ELR (cell line): Measurements from ENCODE around the gene VPS37B.

Source experiments
- DNase-seq: peaks from one replicate; pipeline ENCODE4 v3.0.0-alpha.2; 2015; ENCODE audit warnings: low read depth

The VPS37B gene

DNA sequence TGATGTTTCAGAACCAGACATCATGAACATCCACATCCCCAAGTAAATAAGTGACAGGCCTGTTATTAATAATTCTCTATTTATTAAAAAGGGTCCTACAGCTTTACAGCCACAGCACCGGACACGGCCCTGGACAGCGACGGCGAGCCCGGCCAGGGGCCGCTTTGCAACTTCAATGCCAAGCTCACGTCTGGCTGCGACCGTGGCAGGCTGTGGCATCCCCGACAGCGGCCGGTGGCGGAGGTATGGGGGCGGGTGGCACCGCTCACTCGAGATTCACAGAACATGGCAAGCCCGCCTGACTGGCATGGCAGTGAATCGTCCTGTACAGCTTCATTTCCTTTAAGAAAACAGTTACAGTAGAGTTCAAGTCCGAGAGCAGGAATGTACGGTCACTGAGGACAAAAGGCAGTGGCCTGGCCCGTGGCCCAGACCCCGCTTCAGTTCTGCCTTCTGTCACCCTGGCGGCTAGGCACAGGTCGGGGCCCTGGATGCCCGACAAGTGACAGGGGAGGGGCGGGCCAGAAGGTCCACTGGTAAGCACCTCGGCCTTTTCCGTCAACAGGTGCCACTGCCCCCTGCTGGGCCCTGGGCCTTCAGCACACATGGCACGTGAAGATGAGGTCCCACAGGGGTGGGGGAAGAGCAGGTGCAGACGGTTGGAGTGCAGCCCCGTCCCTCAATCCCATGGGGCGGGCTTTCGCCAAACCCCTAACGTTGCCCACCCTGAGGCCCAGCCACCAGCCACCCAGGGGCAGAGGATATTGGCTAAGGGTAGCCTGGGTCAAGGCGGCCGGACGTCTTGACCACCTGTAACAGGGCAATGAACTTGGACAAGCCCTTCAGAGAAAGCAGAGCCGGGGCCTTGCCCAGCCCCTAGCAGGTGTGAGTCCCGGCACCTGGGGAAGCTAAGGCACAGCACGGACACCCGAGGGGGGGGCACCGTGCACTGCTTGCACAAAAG is 30.4 kb downstream of the VPS37B start:
- DNase-seq = peak; percentile 45

DNA sequence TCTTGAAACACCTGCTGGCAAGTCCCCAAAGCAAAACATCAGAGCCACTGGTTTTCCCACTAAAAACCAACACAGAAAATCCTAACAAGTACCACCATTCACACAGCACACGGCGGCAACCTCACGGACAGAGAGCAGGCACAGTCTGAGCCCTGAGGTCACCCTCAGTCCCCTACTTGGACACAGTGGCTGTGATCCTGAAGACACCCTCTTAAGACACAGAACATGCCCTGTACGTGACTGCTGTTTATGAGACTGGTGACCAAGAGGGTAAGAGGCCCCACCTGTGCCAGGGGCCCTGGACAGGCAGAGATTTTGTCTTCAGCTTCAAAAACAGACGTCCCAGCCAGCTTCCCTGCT is 31.1 kb downstream of the VPS37B start:
- no peak for DNase-seq

DNA sequence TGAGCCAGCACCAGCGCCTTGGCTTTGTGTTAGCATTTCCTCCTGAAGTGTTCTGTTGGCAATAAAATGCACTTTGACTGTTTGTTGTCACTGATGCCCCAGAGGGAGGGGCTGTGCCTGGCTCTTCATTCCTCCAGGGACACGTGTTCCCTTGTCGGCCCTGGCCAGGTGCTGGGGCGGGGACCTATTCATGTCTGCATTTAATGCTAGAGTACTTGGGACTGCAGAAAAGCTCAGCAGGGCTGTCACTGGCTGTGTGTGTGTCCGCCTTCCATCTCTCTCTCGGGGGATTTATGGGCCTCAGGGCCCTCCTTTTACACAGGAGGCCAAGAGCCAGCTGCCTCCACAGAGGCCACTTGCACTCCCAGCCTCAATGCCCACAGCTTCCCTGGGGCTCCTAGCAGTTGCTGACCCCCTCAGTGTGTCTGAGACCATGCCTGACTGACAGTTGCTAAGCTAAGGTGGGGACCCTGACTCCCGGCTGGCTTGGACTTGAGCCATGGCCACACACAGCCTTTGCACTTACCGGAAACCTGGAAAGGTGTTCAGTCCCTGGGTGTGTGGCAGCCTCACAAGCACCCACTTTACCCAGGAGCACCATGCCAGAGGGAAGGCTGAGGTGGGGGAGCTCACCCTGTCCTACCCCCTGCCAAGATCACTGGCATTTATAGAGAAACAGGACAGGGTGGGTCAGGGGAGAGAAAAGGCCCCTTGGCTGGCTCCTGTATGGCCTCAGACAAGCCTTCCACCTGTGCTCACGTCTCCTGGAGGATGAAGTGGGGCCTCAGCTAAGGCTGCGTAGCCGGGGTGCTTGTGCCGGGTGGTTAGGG is 32.8 kb downstream of the VPS37B start:
- no peak for DNase-seq

DNA sequence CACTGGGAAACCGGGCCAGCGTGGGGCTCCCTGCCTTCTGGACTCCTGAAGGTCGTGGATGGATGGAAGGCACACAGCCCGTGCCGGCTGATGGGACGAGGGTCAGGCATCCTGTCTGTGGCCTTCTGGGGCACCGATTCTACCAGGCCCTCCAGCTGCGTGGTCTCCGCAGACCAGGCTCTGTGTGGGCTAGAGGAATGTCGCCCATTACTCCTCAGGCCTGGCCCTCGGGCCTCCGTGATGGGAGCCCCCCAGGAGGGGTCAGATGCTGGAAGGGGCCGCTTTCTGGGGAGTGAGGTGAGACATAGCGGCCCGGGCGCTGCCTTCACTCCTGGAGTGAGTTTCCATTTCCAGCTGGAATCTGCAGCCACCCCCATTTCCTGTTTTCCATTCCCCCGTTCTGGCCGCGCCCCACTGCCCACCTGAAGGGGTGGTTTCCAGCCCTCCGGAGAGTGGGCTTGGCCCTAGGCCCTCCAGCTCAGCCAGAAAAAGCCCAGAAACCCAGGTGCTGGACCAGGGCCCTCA is 33.8 kb downstream of the VPS37B start:
- no peak for DNase-seq

DNA sequence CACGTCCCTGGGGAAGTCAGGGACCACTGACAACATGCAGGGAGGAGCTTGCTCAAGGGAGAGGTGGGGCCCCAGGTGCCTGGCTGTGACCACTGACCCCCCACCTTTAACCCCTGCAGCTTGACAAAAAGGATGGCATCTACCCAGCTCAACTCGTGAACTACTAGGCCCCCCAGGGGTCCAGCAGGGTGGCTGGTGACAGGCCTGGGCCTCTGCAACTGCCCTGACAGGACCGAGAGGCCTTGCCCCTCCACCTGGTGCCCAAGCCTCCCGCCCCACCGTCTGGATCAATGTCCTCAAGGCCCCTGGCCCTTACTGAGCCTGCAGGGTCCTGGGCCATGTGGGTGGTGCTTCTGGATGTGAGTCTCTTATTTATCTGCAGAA is 34.3 kb downstream of the VPS37B start:
- no peak for DNase-seq

DNA sequence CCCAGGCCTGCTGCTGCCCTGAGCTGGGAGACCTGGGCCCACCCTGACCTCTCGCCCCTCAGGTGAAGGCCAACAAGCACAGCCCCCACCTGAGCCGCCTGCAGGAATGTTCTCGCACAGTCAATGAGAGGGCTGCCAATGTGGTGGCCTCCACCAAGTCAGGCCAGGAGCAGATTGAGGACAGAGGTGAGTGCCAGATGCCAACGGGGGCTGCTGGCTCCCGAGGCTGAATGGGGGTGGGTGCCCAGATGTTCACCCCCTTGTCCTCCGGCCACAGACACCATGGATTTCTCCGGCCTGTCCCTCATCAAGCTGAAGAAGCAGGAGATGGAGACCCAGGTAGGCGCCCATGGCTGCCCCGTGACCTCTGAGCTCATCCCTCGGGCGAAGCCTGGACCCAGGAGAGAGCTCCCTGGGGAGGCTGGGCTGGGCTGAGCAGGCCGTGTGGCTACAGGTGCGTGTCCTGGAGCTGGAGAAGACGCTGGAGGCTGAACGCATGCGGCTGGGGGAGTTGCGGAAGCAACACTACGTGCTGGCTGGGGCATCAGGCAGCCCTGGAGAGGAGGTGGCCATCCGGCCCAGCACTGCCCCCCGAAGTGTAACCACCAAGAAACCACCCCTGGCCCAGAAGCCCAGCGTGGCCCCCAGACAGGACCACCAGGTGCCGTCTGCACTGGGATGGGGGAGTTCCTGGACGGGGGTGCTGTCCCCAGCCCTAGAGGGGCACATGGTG is 34.9 kb downstream of the VPS37B start:
- no peak for DNase-seq

DNA sequence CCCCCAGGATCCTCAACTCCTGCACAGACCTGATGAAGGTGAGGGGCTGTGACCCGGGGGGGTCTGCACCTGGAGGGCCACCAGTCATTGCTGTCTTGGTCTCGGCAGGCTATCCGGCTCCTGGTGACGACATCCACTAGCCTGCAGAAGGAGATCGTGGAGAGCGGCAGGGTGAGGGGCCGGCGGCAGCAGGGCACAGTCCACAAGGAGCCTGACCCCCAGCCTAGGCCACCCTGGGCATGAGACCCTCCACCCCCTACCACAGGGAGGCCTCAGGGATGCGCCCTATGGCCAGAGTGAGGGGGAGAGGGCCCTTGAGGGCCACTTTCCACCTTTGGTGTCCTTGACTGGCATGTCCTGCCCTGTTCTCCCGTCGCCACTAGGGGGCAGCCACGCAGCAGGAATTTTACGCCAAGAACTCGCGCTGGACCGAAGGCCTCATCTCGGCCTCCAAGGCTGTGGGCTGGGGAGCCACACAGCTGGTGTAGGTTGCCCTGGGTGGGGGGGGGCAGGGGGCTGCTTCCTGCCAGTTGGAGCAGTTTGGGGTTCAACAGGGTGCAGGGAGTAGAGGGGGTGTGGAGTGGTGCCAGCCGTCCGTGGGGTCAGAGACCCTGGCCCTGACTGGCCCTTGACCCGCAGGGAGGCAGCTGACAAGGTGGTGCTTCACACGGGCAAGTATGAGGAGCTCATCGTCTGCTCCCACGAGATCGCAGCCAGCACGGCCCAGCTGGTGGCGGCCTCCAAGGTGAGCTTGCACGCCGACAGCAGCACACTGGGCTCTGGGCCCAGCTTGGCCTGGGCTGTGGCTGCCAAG is 35.7 kb downstream of the VPS37B start:
- DNase-seq = peak; percentile 83

DNA sequence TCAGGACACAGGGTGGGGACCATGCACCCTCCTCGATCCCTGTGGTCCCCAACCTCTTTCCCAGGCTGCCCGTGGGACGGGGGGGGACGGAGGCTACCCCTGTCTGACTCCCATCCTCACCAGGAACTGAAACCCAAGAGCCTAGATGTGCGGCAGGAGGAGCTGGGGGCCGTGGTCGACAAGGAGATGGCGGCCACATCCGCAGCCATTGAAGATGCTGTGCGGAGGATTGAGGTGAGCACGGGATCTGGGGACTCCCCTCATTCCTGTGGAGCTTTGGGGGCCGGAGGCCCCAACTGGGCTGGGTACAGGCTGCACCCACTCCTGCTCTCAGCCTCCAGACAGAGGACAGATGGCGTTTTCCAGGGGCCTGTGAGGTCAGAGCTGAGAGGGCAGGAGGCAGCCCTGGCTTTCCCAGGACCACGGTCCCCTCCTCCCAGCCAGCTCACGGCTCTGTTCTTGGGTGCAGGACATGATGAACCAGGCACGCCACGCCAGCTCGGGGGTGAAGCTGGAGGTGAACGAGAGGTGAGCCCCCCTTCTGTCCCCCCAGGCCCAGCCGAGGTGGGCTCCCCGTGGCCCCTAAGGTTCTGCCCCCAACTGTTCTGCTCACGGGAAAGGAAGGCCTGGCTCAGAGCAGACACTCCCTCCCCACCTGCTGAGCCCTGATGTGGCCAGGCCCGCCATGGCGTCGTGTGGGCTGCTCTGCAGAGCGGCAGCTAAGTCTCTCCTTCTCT is 36.5 kb downstream of the VPS37B start:
- no peak for DNase-seq

DNA sequence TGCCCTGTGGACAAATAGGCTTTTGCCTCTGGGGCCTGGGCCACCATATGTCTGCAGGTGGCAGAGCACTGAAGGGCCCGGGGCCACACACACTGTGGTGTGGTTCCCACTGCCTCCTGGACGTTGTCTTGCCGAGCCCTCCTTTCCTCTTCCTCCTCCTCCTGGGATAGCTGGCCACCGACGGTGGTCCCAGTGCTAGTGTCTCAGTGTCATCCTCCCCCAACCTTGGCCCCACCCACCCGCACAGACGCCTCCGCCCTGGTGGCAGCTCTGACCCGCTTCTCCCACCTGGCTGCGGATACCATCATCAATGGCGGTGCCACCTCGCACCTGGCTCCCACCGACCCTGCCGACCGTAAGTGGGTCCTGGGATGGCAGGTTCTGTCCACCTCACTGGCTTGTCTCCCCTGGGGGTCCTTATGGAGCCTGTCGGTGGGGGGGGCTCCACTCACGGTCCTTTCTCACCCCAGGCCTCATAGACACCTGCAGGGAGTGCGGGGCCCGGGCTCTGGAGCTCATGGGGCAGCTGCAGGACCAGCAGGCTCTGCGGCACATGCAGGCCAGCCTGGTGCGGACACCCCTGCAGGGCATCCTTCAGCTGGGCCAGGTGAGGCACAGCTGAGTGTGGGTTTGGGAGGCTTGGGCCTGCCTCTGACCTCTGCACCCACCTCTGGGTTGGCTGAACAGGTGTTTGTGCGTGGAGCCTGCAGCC is 37.2 kb downstream of the VPS37B start:
- DNase-seq = no peak

DNA sequence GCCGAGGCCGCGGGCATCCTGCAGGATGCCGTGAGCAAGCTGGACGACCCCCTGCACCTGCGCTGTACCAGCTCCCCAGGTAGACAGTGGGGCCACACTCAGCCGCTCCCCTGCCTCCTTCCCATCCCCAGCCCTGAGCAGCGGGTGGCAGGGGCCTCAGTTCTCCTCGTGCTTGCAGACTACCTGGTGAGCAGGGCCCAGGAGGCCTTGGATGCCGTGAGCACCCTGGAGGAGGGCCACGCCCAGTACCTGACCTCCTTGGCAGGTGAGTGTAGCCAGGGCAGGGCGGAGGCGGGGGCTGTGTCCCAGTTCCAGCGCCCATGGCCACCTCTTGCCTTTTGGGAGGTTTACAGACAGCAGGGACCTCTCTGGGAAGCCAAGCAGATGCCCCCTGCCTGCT is 37.8 kb downstream of the VPS37B start:
- DNase-seq = no peak

DNA sequence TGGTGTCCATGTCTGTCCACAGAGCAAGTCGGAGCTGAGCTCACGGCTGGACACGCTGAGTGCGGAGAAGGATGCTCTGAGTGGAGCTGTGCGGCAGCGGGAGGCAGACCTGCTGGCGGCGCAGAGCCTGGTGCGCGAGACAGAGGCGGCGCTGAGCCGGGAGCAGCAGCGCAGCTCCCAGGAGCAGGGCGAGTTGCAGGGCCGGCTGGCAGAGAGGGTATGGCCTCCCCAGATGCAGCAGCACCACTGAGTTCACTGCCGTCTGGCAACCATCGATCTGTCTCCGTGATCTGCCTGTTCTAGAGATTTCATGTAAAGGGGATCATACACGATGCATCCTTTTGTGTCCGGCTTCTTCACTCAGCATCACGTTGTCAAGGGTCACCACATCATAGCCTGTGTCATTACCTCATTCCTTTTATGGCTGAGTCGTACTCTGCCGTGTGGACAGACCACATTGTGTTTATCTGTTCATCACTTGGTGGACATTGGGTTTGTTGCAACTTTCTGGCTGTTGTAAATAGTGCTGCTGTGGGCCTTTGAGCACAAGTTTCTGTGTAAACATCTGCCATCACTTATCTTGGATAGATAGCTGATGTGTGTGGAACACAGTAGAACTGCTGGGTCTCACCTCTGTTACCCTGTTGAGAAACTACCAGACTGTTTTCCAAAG is 38.8 kb downstream of the VPS37B start:
- peak; percentile 44 for DNase-seq

DNA sequence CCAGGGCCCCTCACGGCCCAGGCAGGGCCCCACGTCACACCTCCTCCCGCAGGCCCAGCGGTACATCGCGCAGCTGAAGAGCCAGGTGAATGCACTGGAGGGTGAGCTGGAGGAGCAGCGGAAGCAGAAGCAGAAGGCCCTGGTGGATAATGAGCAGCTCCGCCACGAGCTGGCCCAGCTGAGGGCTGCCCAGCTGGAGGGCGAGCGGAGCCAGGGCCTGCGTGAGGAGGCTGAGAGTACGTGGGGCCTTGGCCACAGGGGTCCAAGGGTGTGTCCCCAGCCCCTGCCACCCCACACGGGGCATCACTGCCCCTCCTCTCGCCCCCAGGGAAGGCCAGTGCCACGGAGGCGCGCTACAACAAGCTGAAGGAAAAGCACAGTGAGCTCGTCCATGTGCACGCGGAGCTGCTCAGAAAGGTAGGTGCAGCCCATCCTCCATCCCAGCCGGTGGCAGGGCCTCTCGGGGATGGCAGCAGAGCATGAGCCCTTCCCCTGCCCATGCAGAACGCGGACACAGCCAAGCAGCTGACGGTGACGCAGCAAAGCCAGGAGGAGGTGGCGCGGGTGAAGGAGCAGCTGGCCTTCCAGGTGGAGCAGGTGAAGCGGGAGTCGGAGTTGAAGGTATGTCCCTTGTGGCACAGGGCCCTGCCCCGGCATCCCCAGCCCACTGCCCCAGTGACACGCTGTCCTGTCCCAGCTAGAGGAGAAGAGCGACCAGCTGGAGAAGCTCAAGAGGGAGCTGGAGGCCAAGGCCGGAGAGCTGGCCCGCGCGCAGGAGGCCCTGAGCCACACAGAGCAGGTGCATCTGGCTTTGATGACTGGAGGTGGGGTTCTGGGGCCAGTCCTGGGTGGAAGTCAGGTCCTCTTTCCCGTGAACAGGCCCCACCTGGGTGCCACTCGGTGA is 39.7 kb downstream of the VPS37B start:
- no peak for DNase-seq

DNA sequence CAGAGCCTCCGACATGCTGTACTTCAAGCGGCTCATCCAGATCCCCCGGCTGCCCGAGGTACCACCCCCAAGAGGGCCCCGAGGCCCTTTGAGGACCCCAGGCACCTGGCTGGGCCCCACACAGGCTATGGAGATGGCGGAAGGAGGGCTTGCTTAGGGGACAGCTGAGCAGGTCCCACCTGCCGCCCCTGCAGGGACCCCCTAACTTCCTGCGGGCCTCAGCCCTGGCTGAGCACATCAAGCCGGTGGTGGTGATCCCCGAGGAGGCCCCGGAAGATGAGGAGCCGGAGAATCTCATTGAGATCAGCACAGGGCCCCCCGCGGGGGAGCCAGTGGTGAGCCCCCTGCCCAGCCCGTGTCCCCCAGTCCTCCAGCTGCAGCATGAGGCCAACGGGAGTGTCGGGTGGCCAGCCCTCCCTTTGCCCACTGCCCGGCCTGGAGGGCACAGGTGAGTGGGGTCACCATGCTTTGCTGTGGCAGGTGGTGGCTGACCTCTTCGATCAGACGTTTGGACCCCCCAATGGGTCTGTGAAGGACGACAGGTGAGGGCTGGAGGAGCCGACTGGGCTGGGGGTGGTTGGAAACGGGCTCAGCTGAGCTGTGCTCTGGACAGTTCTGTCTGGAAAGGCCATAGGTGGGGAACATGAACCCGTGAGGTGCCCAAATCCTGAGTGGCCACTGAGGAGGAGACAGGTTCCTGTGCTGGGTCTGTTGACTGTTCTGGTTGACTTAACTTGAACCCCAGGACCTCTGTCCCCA is 40.7 kb downstream of the VPS37B start:
- DNase-seq = no peak

DNA sequence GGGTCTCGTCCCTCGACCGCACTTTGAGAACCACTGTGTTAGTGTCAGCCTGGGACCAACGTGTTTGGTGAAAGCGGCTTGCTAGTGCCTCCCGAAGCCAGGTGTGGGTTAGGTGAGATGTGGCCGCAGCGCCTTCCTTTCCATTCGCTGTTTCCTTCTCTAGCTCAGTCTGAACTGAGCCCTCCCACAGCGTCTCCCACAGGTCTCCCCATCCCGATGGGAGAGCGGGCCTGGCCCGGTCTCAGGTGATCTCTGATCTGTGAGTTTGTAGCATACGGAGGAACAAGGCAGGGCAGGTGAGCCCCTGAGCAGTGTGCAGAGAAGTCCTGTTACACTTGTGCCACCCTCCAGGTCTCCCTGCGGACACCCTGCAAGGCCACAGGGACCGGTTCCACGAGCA is 41.4 kb downstream of the VPS37B start:
- no peak for DNase-seq

DNA sequence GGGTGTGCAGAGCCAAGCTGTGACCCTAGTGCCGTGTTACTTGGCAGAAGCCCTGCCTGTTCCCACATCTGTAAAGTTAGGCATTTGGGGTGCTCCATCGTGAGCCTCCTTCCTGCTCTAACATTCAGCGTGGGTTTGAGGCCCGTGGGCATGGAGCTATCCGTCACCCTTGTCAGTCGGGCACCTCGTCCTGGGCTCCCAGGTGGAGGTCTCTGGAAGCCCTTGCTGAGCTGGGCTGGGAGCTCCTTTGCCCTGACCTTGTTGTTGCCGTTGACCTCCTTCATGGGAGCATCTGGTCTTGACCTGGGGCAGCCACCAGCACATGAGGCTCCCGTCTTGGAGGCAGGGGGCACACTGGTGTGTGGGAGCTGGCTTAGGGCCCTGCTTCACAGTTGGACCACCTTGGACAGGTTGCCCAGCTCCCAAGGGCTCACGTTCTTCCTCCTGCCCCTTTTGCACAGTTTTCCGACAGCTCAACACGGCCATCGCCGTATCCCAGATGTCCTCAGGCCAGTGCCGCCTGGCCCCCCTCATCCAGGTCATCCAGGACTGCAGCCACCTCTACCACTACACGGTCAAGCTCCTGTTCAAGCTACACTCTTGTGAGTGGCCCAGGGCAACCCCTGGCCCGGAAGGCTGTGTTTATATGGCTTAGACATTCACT is 42.2 kb downstream of the VPS37B start:
- no peak for DNase-seq

DNA sequence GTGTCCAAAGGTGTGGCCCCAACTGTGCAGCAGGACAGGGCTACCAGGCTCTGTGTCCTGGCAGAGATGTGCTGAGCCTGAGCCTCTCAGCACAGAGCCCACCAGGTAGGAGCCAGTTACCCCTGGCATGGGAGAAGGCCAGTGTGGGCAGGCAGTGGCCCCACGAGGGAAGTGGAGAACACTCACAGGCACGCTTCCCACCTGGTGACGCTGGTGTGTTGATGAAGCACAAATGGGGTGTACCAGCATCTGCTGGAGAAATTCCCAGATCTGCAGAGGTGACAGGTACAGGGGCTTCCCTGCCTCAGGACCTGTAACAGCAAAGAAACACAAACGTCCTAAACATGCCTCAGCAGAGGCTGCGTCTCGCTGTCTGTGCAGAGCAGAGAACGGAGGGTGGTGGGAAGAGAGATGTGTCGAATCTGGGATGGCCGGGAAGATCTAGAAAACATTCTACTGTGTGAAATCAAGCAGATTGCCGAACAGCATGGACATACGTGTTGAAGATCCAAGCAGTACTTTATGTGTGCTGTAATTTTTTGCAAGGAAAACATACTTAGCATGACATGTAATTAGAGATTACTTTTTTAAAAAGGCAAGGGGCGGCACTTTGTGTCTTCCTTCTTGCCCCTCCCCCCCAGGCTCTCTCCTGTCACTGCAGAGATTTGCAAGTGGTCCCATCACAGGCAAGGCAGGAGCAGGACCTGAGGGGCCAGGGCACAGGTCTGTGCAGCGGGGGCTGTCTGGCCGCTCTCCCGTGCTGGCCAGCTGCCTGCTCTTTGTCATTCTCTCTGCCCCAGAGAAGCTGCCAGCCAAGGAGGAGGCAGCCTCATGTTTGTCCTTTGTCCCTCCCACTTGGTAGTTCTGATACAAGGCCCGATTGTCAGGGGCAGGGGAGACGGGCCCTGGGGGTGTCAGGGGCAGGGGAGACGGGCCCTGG is 43.3 kb downstream of the VPS37B start:
- no peak for DNase-seq
